NCI-H1048 (cell line): Measurements from ENCODE around the gene TRMT112.
A peak's percentile ranks its signal among the peaks of the same experiment; 100 is the strongest.
"Not testable (repeated sequence)": the region's sequence is repeated elsewhere in the genome, so short reads cannot be mapped to it uniquely, and the experiment has no call there.

ENCODE experiments used
- DNase-seq: peaks from one replicate; lab custom pipeline; 2025; lab: John Stamatoyannopoulos, UW

TRMT112 gene

GRCh38 chr11:64312947-64313346, 4.4 kb downstream of the TRMT112 start:
- no peak for DNase-seq

GRCh38 chr11:64307795-64308194, 9.6 kb downstream of the TRMT112 start:
- not testable (repeated sequence) for DNase-seq

GRCh38 chr11:64306876-64307622, 10.3 kb downstream of the TRMT112 start:
- no peak for DNase-seq

GRCh38 chr11:64306563-64306875, 10.8 kb downstream of the TRMT112 start:
- no peak for DNase-seq

GRCh38 chr11:64305691-64306562, 11.4 kb downstream of the TRMT112 start:
- DNase-seq: no peak

GRCh38 chr11:64305075-64305690, 12.2 kb downstream of the TRMT112 start, which contains the start of gene ESRRA:
Gene ESRRA (plus strand): TSS chr11:64305524. CDS start chr11:64307180, 1,656 bp downstream.
- peak; percentile 99 for DNase-seq

GRCh38 chr11:64304316-64305072, 12.9 kb downstream of the TRMT112 start:
- peak; percentile 84 for DNase-seq

GRCh38 chr11:64304032-64304315, 13.4 kb downstream of the TRMT112 start:
- DNase-seq: no peak

GRCh38 chr11:64303109-64304031, 14.0 kb downstream of the TRMT112 start:
- no peak for DNase-seq

GRCh38 chr11:64299847-64300648, 17.3 kb downstream of the TRMT112 start, which contains the start of gene CATSPERZ:
Gene CATSPERZ (plus strand): TSS chr11:64300358. CDS start chr11:64300411, 53 bp downstream.
- no peak for DNase-seq

- no peak for DNase-seq
These were observed 18.2 kb downstream of the TRMT112 start for GRCh38 chr11:64298966-64299846.

GRCh38 chr11:64297699-64298358, 19.5 kb downstream of the TRMT112 start:
- no peak for DNase-seq

- DNase-seq: no peak
These were observed 20.3 kb downstream of the TRMT112 start for GRCh38 chr11:64296830-64297698.

GRCh38 chr11:64296236-64296635, 21.1 kb downstream of the TRMT112 start:
- no peak for DNase-seq

GRCh38 chr11:64295760-64296159, 21.6 kb downstream of the TRMT112 start:
- no peak for DNase-seq

- no peak for DNase-seq
These were observed 22.6 kb downstream of the TRMT112 start for GRCh38 chr11:64294774-64295173.

GRCh38 chr11:64292460-64293254, 24.7 kb downstream of the TRMT112 start:
- no peak for DNase-seq
